Measurements from ENCODE around the gene RAPGEF1. TPM values are rescaled to one million over a fixed set of nuclear protein-coding genes. Genes with fewer than 3 reads are reported as not detected.

RAPGEF1 gene
- total RNA-seq = 12.5 and 25.8 TPM in 2 replicates

GRCh38 chr9:131739959-131740648 lies at the start of gene RAPGEF1:
Gene RAPGEF1, minus strand, starts transcription at chr9:131740076. Its CDS starts 246 bp downstream, at chr9:131739830.

GRCh38 chr9:131545003-131545785 lies 194.7 kb downstream of the RAPGEF1 start, which contains the start of gene PRRT1B:
Gene PRRT1B, plus strand, starts transcription at chr9:131545523. Its CDS starts 93 bp downstream, at chr9:131545616.

GRCh38 chr9:131530920-131531832 lies 208.7 kb downstream of the RAPGEF1 start, which contains the start of gene UCK1:
Gene UCK1, minus strand, starts transcription at chr9:131531263. Its CDS starts 89 bp downstream, at chr9:131531174.

Other genes starting within 250 kb of the RAPGEF1 start
- 31.8 and 34.8 TPM in 2 replicates for gene POMT1, start 237.2 kb downstream of the RAPGEF1 start, total RNA-seq
- gene UCK1, start 208.8 kb downstream of the RAPGEF1 start, total RNA-seq = 8.3 and 14.7 TPM in 2 replicates
- not detected in 2 replicates for gene PRRT1B, start 194.6 kb downstream of the RAPGEF1 start, total RNA-seq